Measurements from ENCODE around the gene ATP1A3. TPM values are rescaled to one million over a fixed set of nuclear protein-coding genes. Genes with fewer than 3 reads are reported as not detected.

The ATP1A3 gene
- total RNA-seq, 1 experiment from 2014 or later, result 8.5 TPM

GRCh38 chr19:41919948-41920712 lies 73.9 kb downstream of the ATP1A3 start:
- H3K4me1 ChIP-seq (ENCODE audit: insufficient read depth, low read length, poor library complexity, severe bottlenecking), result peaks cover 4% of the 10 kb centered on the region
- no peak overlapping the region for H3K4me3 ChIP-seq (ENCODE audit: low read depth, low read length, poor library complexity, severe bottlenecking)
- peaks cover 16% of the 10 kb centered on the region for H3K27me3 ChIP-seq (replicated peaks; ENCODE audit: insufficient read depth, low read depth, low read length, poor library complexity)
- BruUV-seq (replicated peaks), result no TSS peak
- no peaks in the 10 kb centered on the region for H3K36me3 ChIP-seq (ENCODE audit: insufficient read depth, low read length, poor library complexity, severe bottlenecking)
- intact Hi-C loops (cut with micrococcal nuclease; ENCODE audit: unreplicated experiment), result no loop called here
- no peak overlapping the region for H3K27ac ChIP-seq (ENCODE audit: low read depth, low read length, poor library complexity, severe bottlenecking)
- POLR2A ChIA-PET (ENCODE audit: low non-redundant PET), result no interaction called here
- no peaks in the 10 kb centered on the region for H3K9me3 ChIP-seq (ENCODE audit: low read depth, low read length, poor library complexity, severe bottlenecking)
- TF ChIP-seq CTCF (conservative IDR thresholded peaks at IDR 0.05; ENCODE audit: low read depth, low read length), result no peak
- no peak for TF ChIP-seq EZH2 (IDR thresholded peaks at IDR 0.05; ENCODE audit: borderline replicate concordance, low read depth, low read length, poor library complexity, severe bottlenecking)
- no peak for DNase-seq (ENCODE audit: low spot score)
- CTCF ChIA-PET, result no interaction called here

DNA sequence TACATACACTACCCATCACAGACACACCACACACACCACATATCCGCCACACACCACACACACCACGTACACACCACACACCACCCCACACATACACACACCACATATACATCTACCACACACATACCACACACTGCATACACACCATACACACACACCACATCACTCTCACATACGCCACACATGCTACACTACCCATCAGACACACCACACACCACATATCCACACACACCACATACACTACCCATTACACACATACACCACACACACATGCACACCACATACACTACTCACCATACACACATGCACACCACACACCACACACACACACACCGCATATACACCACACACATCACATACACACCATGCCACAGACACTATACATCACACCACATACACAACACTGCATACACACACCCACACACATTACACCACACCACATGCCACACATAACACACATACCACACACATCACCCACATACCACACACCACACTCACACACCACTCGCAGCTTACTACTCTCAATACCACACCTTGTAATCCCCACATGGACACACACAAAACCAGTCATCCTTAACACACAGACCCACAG lies 75.3 kb downstream of the ATP1A3 start:
- Histone ChIP-seq H3K9me3 (ENCODE audit: low read depth, low read length, poor library complexity, severe bottlenecking) (no peaks in the 10 kb centered on the region), H3K27me3 (replicated peaks; ENCODE audit: insufficient read depth, low read depth, low read length, poor library complexity) (peaks cover 26% of the 10 kb centered on the region), H3K4me3 (ENCODE audit: low read depth, low read length, poor library complexity, severe bottlenecking) (no peak overlapping the region), H3K27ac (ENCODE audit: low read depth, low read length, poor library complexity, severe bottlenecking) (no peak overlapping the region), H3K4me1 (ENCODE audit: insufficient read depth, low read length, poor library complexity, severe bottlenecking) (peaks cover 4% of the 10 kb centered on the region), H3K36me3 (ENCODE audit: insufficient read depth, low read length, poor library complexity, severe bottlenecking) (no peaks in the 10 kb centered on the region)
- BruUV-seq (replicated peaks), result no TSS peak
- no peak for DNase-seq (ENCODE audit: low spot score)
- intact Hi-C loops (cut with micrococcal nuclease; ENCODE audit: unreplicated experiment), result no loop called here
- TF ChIP-seq CTCF (conservative IDR thresholded peaks at IDR 0.05; ENCODE audit: low read depth, low read length), result no peak
- no peak for TF ChIP-seq EZH2 (IDR thresholded peaks at IDR 0.05; ENCODE audit: borderline replicate concordance, low read depth, low read length, poor library complexity, severe bottlenecking)
- CTCF ChIA-PET, result no interaction called here
- POLR2A ChIA-PET (ENCODE audit: low non-redundant PET), result no interaction called here

- intact Hi-C loops (cut with micrococcal nuclease; ENCODE audit: unreplicated experiment), result no loop called here
- CTCF ChIA-PET, result no interaction called here
- no peak overlapping the region for H3K4me3 ChIP-seq (ENCODE audit: low read depth, low read length, poor library complexity, severe bottlenecking)
- POLR2A ChIA-PET (ENCODE audit: low non-redundant PET), result no interaction called here
- no peak for DNase-seq (ENCODE audit: low spot score)
- BruUV-seq (replicated peaks), result no TSS peak
- H3K27ac ChIP-seq (ENCODE audit: low read depth, low read length, poor library complexity, severe bottlenecking), result no peak overlapping the region
- peaks cover 4% of the 10 kb centered on the region for H3K4me1 ChIP-seq (ENCODE audit: insufficient read depth, low read length, poor library complexity, severe bottlenecking)
- no peak for TF ChIP-seq CTCF (conservative IDR thresholded peaks at IDR 0.05; ENCODE audit: low read depth, low read length)
- no peak for TF ChIP-seq EZH2 (IDR thresholded peaks at IDR 0.05; ENCODE audit: borderline replicate concordance, low read depth, low read length, poor library complexity, severe bottlenecking)
- no peaks in the 10 kb centered on the region for H3K9me3 ChIP-seq (ENCODE audit: low read depth, low read length, poor library complexity, severe bottlenecking)
- H3K36me3 ChIP-seq (ENCODE audit: insufficient read depth, low read length, poor library complexity, severe bottlenecking), result no peaks in the 10 kb centered on the region
- peaks cover 31% of the 10 kb centered on the region for H3K27me3 ChIP-seq (replicated peaks; ENCODE audit: insufficient read depth, low read depth, low read length, poor library complexity)
Measured at GRCh38 chr19:41918095-41918494, 75.9 kb downstream of the ATP1A3 start.
